ENCODE data around the gene PRKG1. TPM values are rescaled to one million over a fixed set of nuclear protein-coding genes. Genes with fewer than 3 reads are reported as not detected.
"Not testable (repeated sequence)": the region's sequence is repeated elsewhere in the genome, so short reads cannot be mapped to it uniquely, and the experiment has no call there.

Gene PRKG1
- polyA plus RNA-seq, 3 donors, result 11.9 to 16.4 (median 13.7) TPM

GRCh38 chr10:51427758-51428157 lies 353.5 kb downstream of the PRKG1 start:
- DNase-seq (ENCODE audit: extremely low read depth in 1 of 11, low read depth in 9 of 11, low spot score in 4 of 11), result no peak

- DNase-seq (ENCODE audit: extremely low read depth in 1 of 11, low read depth in 9 of 11, low spot score in 4 of 11), result no peak
Measured at GRCh38 chr10:51430506-51430905, 356.2 kb downstream of the PRKG1 start.

GRCh38 chr10:51433949-51434475 lies 359.7 kb downstream of the PRKG1 start:
- no peak for DNase-seq (ENCODE audit: extremely low read depth in 1 of 11, low read depth in 9 of 11, low spot score in 4 of 11)

DNA sequence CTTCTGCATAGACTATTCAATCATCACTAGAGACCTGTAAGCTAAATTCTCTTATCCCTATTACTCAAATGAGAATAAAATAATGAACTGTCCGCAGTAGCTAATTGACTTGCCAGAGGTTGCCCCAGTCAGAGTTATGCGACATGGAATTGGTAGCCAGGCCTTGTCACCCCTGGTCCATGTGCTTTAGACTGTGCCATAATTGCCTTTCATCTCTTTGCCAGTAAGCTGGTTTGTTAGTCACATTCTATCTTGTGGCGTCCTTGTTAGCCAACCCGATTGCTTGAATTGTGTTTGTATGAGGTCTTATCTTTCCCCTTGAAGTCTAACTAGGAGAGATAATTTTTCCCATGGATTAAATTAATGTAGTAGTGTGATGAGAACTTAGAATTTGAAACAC lies 362.5 kb downstream of the PRKG1 start:
- no peak for DNase-seq (ENCODE audit: extremely low read depth in 1 of 11, low read depth in 9 of 11, low spot score in 4 of 11)

GRCh38 chr10:51439645-51440044 lies 365.4 kb downstream of the PRKG1 start:
- DNase-seq (ENCODE audit: extremely low read depth in 1 of 11, low read depth in 9 of 11, low spot score in 4 of 11), result no peak

DNA sequence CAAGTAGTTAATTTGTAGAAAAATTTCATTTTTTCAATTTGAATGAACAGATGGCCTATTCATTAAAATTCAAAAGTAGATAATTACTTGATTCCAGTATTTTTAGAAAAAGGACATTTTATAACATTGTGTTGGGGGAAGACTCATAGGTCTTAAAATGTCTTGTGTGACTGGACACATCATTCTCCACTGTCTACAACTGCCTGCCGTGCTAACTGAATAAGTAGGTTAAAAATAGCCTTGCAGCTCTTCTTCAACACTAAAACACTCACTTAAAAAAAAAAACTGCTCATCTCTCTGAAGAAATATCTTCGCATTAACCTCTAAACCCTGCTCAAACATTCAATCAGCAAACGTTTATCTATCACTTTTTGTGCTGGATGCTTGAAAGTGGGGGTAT lies 371.3 kb downstream of the PRKG1 start:
- DNase-seq (ENCODE audit: extremely low read depth in 1 of 11, low read depth in 9 of 11, low spot score in 4 of 11), result no peak

GRCh38 chr10:51447119-51447518 lies 372.8 kb downstream of the PRKG1 start:
- no peak for DNase-seq (ENCODE audit: extremely low read depth in 1 of 11, low read depth in 9 of 11, low spot score in 4 of 11)

GRCh38 chr10:51455762-51456161 lies 381.5 kb downstream of the PRKG1 start:
- not testable (repeated sequence) for DNase-seq (ENCODE audit: extremely low read depth in 1 of 11, low read depth in 9 of 11, low spot score in 4 of 11)

- DNase-seq (ENCODE audit: extremely low read depth in 1 of 11, low read depth in 9 of 11, low spot score in 4 of 11), result no peak
Measured at GRCh38 chr10:51459476-51459875, 385.2 kb downstream of the PRKG1 start.

DNA sequence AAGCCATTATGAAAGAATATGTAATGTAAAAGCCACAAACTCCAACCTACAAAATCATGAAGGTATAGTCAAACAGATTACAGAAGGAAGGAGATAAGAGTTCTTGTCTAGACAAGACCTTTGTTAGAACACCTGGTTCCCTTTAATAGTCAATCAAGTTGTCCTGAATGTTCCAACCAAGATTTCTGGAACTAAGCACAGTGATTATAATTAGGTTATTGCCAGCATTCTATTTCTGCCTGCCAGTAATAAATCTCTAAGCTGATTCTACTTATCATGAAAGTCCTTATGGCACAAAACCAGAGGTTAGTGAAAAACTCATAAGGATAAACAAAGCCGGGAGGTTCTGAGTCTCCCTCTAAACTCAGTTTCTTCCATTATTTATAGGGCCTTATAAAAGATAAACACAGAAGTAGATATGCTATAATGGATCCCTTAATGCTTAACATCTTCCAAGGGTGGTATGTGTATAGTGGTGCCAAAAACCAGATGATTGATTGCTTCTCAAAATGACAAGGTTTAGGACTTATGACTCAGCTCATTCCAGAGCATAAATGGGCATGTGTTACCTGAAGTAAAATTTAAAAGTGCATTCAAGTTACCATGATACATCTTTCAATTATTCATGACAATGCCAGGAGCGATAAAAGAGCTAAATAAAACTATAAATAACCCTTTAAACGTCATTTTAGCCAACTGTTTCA lies 387.9 kb downstream of the PRKG1 start:
- DNase-seq (ENCODE audit: extremely low read depth in 1 of 11, low read depth in 9 of 11, low spot score in 4 of 11), result no peak

- no peak for DNase-seq (ENCODE audit: extremely low read depth in 1 of 11, low read depth in 9 of 11, low spot score in 4 of 11)
Measured at GRCh38 chr10:51468424-51468823, 394.1 kb downstream of the PRKG1 start.

DNA sequence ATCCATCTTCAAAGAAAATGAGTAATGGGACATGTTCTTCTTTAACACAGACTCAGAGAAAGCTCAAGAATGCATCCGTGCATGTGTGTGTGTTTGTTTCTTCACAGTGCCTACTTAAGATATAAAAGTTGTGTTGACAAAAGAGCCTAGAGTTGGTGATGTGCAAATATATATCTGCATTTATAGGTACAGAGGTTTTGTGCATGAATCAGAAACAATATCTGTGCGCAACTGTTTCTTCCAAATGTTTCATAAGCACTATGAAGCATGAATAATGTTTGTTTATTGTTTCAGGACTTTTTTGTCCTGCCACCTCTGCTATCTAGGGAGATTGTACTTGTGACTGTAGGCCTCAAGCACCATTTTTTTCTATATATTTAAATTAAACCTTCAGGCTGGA lies 395.4 kb downstream of the PRKG1 start:
- DNase-seq (ENCODE audit: extremely low read depth in 1 of 11, low read depth in 9 of 11, low spot score in 4 of 11), result no peak

- no peak for DNase-seq (ENCODE audit: extremely low read depth in 1 of 11, low read depth in 9 of 11, low spot score in 4 of 11)
Measured at GRCh38 chr10:51471271-51471670, 397.0 kb downstream of the PRKG1 start.

DNA sequence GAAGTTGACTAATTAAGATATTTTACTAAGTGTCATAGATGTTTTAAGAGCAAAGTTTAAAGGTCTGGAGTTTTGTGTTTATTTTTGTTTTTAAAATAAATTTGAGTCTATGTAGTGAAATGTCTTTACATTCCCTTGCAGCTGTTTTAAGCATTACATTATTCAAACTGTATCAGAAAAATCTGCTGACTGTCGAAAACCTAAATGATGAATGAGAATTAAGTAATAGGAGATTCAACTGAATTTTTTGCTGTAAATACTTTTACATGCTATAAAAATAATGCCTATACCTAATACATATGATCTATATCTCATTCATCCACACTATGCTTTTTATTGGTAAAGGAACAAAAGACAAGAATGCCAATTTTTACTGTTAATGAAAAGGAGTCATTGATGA lies 397.9 kb downstream of the PRKG1 start:
- no peak for DNase-seq (ENCODE audit: extremely low read depth in 1 of 11, low read depth in 9 of 11, low spot score in 4 of 11)

GRCh38 chr10:51479711-51480110 lies 405.4 kb downstream of the PRKG1 start:
- no peak for DNase-seq (ENCODE audit: extremely low read depth in 1 of 11, low read depth in 9 of 11, low spot score in 4 of 11)

DNA sequence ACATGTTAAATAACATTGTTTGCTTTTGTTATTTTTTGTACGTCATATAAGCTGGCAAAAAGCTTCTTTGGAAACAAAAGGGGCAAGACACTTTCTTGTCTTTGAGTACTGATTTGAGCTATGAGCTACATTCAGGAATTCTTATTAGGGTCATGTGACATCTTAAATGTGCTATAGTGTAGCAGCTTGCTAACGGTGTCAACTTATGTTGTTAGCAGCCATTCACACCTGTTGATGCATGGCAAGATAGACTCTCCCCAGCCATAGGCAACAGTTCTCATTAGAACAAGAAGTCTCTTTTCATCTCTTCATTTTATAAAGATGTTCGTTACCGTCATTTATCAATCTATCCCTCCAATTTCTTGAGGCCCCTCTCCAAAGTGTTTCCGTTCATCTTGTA lies 411.4 kb downstream of the PRKG1 start:
- no peak for DNase-seq (ENCODE audit: extremely low read depth in 1 of 11, low read depth in 9 of 11, low spot score in 4 of 11)

DNA sequence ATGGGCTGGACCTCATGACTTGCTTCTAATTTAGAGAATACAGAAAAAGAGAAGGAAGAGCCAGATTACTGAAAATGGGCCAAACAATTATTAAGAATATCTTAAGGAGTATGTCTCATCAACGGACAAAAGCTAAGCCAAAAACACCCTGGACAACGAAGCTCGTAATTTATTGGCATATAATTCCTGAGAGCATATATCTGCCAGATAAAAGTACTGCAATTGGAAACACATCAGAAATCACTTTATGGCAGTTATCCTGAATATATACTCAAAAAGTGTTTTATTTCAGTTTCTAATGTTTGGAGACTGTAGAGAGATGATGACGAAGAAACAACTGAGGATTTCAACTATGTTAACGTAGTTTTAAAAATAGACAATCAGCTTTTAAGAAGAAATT lies 413.3 kb downstream of the PRKG1 start:
- DNase-seq (ENCODE audit: extremely low read depth in 1 of 11, low read depth in 9 of 11, low spot score in 4 of 11), result no peak

DNA sequence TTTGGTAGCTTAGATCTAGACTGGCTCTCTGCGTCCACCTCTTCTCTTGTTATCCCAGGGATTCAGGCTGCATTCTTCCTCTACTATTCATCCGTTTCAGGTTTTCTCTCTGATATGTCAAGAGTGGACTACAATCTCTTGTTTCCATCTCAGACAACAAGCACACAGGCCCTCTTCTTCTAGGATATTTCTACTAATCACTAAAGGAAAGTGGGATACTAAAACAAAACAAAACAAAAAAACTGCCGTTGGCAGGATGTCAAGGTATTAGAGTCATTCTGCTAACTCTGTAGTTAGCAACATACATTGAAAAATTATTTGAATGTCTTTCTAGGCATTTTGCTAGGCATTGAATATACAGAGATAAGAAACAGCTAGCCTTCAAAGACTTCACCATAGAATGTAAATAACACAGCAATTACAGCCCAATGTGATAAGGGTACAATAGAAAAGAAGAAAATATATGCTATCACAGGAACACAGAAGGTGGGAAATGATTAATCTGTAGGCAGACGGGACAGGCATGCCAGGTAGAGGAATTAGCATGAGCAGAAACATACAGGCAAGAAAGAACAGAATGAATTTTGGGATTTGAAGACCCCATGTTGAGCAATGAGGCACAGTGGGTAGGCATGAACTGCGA lies 414.6 kb downstream of the PRKG1 start:
- DNase-seq (ENCODE audit: extremely low read depth in 1 of 11, low read depth in 9 of 11, low spot score in 4 of 11), result peak in 1 of 11 donors; percentile 2

DNA sequence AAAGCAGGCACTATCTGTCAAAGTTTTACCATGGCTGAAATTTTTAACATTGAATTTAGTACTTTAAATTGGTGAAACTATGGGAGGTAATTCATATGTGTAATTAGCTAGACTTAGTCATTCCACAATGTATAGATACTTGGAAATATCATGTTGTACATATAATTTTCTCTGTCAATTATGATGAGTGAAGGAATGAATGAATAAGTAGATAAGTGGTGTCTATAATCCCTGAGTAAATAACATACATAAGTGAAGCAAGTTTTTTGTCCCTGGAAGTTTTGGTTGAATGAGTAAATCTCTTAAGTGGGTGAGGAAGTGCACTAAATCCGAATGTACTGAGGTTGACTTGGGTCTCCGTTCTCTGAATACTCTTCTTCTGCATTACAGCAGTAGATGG lies 424.1 kb downstream of the PRKG1 start:
- DNase-seq (ENCODE audit: extremely low read depth in 1 of 11, low read depth in 9 of 11, low spot score in 4 of 11), result no peak

DNA sequence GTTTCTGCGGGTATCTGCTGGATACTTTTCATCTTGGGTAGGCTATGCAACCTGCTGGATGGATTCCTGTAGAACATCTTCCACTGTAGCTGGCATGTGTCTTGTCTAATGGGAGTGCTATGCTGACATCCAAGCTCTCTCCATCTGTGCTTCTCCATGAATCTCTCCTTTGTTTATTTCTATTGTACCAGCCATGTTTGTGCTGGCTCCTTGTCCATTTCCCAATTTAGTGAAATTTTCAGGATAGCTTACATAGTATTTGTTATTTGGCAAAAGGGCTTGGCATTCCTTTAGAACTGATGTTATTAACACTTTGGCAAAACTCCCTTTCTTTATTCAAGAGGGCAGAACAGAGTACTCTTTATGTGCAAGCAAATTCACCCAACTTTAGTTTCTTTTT lies 427.1 kb downstream of the PRKG1 start:
- no peak for DNase-seq (ENCODE audit: extremely low read depth in 1 of 11, low read depth in 9 of 11, low spot score in 4 of 11)

DNA sequence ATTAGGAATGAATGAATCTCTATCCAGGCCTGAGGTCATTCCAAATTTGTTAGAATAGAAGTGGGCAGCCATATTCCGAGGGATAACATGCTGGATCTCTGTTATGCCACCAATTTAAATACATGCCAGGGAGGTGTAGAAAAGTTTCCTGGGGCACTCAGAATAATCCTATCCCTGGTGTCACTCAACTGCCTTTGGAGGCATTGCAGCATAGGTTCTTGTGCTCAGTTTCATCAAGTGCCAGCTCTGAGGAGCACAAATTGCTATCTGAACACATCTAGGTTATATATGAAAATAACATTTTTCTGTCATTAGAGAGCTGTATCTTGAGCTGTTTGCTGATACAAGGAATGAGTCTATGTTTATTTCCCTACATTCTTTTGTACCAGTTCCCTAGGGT lies 427.8 kb downstream of the PRKG1 start:
- DNase-seq (ENCODE audit: extremely low read depth in 1 of 11, low read depth in 9 of 11, low spot score in 4 of 11), result no peak

All from renal cortex interstitium (tissue), 11 donors.